Measurements from ENCODE around the gene FBXL14. TPM values are rescaled to one million over a fixed set of nuclear protein-coding genes. Genes with fewer than 3 reads are reported as not detected.

The FBXL14 gene
- total and polyA plus RNA-seq, 9 of the 15 experiments (the other 6 are each of a cell fraction or from before 2014, with no cell fraction given) = 0.13 to 9.8 (median 3.3) TPM

- TF ChIP-seq ARID3A (IDR thresholded peaks at IDR 0.05; ENCODE audit: borderline replicate concordance, low read depth, low read length) (no peak), ZSCAN29 (IDR thresholded peaks at IDR 0.05) (no peak)
These were observed 15.8 kb upstream of the FBXL14 start (continued) for GRCh38 chr12:1610072-1610643.

- DNase-seq (ENCODE audit: extremely low read depth in 1 of 4, low spot score in 3 of 4) (no peak), ATAC-seq (no peak), FAIRE-seq (no peak)
- intact Hi-C loops (cut with micrococcal nuclease) = loop anchor here (10.0 kb wide), 1 partner anchor 1034 kb away; no protein-coding TSS in a partner anchor
- Histone ChIP-seq H3K79me2 (ENCODE audit: control insufficient read depth, insufficient read depth, low read length) (no peaks in the 10 kb centered on the region), H3K27ac (ENCODE audit: extremely low read depth, low read depth, low read length) (no peak overlapping the region), H3K27me3 (ENCODE audit: control insufficient read depth in 2 of 2, insufficient read depth in 2 of 2, low read length in 2 of 2) (no peaks in the 10 kb centered on the region), H3K9ac (ENCODE audit: insufficient read depth in 1 of 2, low read depth in 2 of 2, low read length in 2 of 2) (no peak overlapping the region), H3K36me3 (ENCODE audit: control insufficient read depth, insufficient read depth, low read length) (no peaks in the 10 kb centered on the region), H3K4me3 (no peak overlapping the region), H2AFZ (ENCODE audit: low read depth, low read length) (no peak overlapping the region), H3K9me3 (replicated peaks; ENCODE audit: control insufficient read depth, insufficient read depth, low read depth, low read length) (no peaks in the 10 kb centered on the region), H3K9me1 (ENCODE audit: control insufficient read depth, insufficient read depth, low read length) (no peaks in the 10 kb centered on the region), H3K4me2 (ENCODE audit: insufficient read depth, low read length) (no peak overlapping the region), H3K4me1 (replicated peaks in 1 of 2; ENCODE audit: control insufficient read depth in 2 of 2, insufficient read depth in 2 of 2, low read length in 2 of 2) (peaks cover 14 to 20% of the 10 kb centered on the region in 2 experiments; a peak in 4 of 5 replicates), H4K20me1 (replicated peaks; ENCODE audit: control insufficient read depth, insufficient read depth, low read length) (no peaks in the 10 kb centered on the region)
- 63% methylated on average over 5 of the region's 5 CpGs for WGBS (ENCODE audit: insufficient coverage, low coverage, missing lambda C conversion rate)
- no TSS peak for BruUV-seq (replicated peaks)
- in situ Hi-C loops (cut with MboI) = no loop called here
- ChIA-PET POLR2A (no interaction called here), CTCF (ENCODE audit: low intra/inter-chr PET ratio) (no interaction called here)
- TF ChIP-seq BDP1 (IDR thresholded peaks at IDR 0.05; ENCODE audit: insufficient read depth, insufficient read length) (no peak), ZNF79 (CRISPR knock-in tag; IDR thresholded peaks at IDR 0.05; ENCODE audit: low read depth) (no peak), NKRF (IDR thresholded peaks at IDR 0.05; ENCODE audit: borderline replicate concordance) (no peak), HES1 (IDR thresholded peaks at IDR 0.05; ENCODE audit: low read depth) (no peak), TRIM25 (IDR thresholded peaks at IDR 0.05; ENCODE audit: borderline replicate concordance) (no peak), HCFC1 (IDR thresholded peaks at IDR 0.05; ENCODE audit: low read depth, low read length) (no peak), FOXK1 (CRISPR knock-in tag; IDR thresholded peaks at IDR 0.05; ENCODE audit: borderline replicate concordance) (no peak), PHTF2 (CRISPR knock-in tag; IDR thresholded peaks at IDR 0.05) (no peak), PCBP1 (IDR thresholded peaks at IDR 0.05; ENCODE audit: low read depth, low read length, poor library complexity, severe bottlenecking) (no peak), PURB (CRISPR knock-in tag; IDR thresholded peaks at IDR 0.05; ENCODE audit: low read depth) (no peak), MCM3 (IDR thresholded peaks at IDR 0.05) (no peak), HOMEZ (CRISPR knock-in tag; IDR thresholded peaks at IDR 0.05) (no peak)
These were observed 14.3 kb upstream of the FBXL14 start for GRCh38 chr12:1608713-1609119.
